ENCODE data around the gene TMC3.

- TF ChIP-seq CTCF (IDR thresholded peaks at IDR 0.05) (no peak), POLR2A (IDR thresholded peaks at IDR 0.05) (no peak), EP300 (IDR thresholded peaks at IDR 0.05) (no peak)
Measured at GRCh38 chr15:81294516-81294880, 79.5 kb downstream of the TMC3 start.
